T-helper 17 cell (primary cell): ENCODE data around the gene ACSM2A. TPM values are rescaled to one million over a fixed set of nuclear protein-coding genes. Genes with fewer than 3 reads are reported as not detected.
"Not testable (repeated sequence)": the region's sequence is repeated elsewhere in the genome, so short reads cannot be mapped to it uniquely, and the experiment has no call there.

Experiments used
- ATAC-seq: fragments of 150-1000 bp; cut with Tn5 transposase; 2 replicates; pipeline ENCODE4 v1.10.0; 2021; ENCODE audit warnings: mild to moderate bottlenecking, moderate library complexity
- DNase-seq, 3 donors: peaks; one replicate each; pipeline versions ENCODE4 v3.0.0 to v3.0.0-alpha.2; 2020 to 2021
- H3K9me3 ChIP-seq: one replicate; pipeline ENCODE4 v1.7.0; 2013; ENCODE audit warnings: low read length, mild to moderate bottlenecking; ENCODE audit not compliant: control insufficient read depth, poor library complexity, severe bottlenecking
- H3K27ac Mint-ChIP-seq: one replicate; pipeline ENCODE4 v1.8.0; 2022; ENCODE audit warnings: mild to moderate bottlenecking, moderate library complexity, mixed read lengths
- H3K27me3 Mint-ChIP-seq: one replicate; pipeline ENCODE4 v1.8.0; 2022; ENCODE audit warnings: mixed read lengths
- H3K36me3 Mint-ChIP-seq: one replicate; pipeline ENCODE4 v1.8.0; 2022; ENCODE audit warnings: low read depth, mixed read lengths
- H3K4me1 Mint-ChIP-seq: one replicate; pipeline ENCODE4 v1.8.0; 2022; ENCODE audit warnings: mild to moderate bottlenecking, mixed read lengths
- H3K4me3 Mint-ChIP-seq: one replicate; pipeline ENCODE4 v1.8.0; 2022; ENCODE audit warnings: mild to moderate bottlenecking, moderate library complexity, mixed read lengths
- total RNA-seq, 4 donors: library from RNA in 2 of 4; stranded (reverse) in 2 of 4; gene quantifications; one replicate each; pipeline ENCODE4 v1.2.3 and lab custom pipeline; 2022 to 2026

ACSM2A gene
- total RNA-seq, 2 donors from 2014 or later: not detected

- H3K27ac Mint-ChIP-seq, H3K36me3 Mint-ChIP-seq, H3K4me1 Mint-ChIP-seq, DNase-seq, H3K4me3 Mint-ChIP-seq, H3K27me3 Mint-ChIP-seq, H3K9me3 ChIP-seq, ATAC-seq: not testable (repeated sequence)
These were observed 20.8 kb upstream of the ACSM2A start for GRCh38 chr16:20430480-20430879.

GRCh38 chr16:20430948-20431347, 20.4 kb upstream of the ACSM2A start:
- Mint-ChIP-seq H3K36me3 (no peaks in the 10 kb centered on the region), H3K27ac (no peak overlapping the region), H3K4me3 (no peak overlapping the region), H3K4me1 (no peaks in the 10 kb centered on the region), H3K27me3 (no peaks in the 10 kb centered on the region)
- H3K9me3 ChIP-seq: no peaks in the 10 kb centered on the region
- ATAC-seq (no peak), DNase-seq (no peak)

- not testable (repeated sequence) for DNase-seq, H3K4me3 Mint-ChIP-seq, H3K27me3 Mint-ChIP-seq, ATAC-seq, H3K27ac Mint-ChIP-seq, H3K9me3 ChIP-seq, H3K36me3 Mint-ChIP-seq, H3K4me1 Mint-ChIP-seq
These were observed 12.4 kb upstream of the ACSM2A start for GRCh38 chr16:20438950-20439349.

- H3K27ac Mint-ChIP-seq, ATAC-seq: not testable (repeated sequence)
These were observed 11.5 kb upstream of the ACSM2A start for GRCh38 chr16:20439820-20440231.

GRCh38 chr16:20440731-20441130, 10.6 kb upstream of the ACSM2A start:
- not testable (repeated sequence) for H3K36me3 Mint-ChIP-seq, H3K4me1 Mint-ChIP-seq, DNase-seq, H3K4me3 Mint-ChIP-seq, H3K27me3 Mint-ChIP-seq, ATAC-seq, H3K9me3 ChIP-seq, H3K27ac Mint-ChIP-seq

More at GRCh38 chr16:20439820-20440231, 11.5 kb upstream of the ACSM2A start:
- H3K9me3 ChIP-seq, DNase-seq, H3K36me3 Mint-ChIP-seq, H3K4me3 Mint-ChIP-seq, H3K4me1 Mint-ChIP-seq, H3K27me3 Mint-ChIP-seq: not testable (repeated sequence)

- no peak overlapping the region for H3K27ac Mint-ChIP-seq
- peaks cover 6% of the 10 kb centered on the region for H3K27me3 Mint-ChIP-seq
- H3K4me3 Mint-ChIP-seq: no peak overlapping the region
- no peaks in the 10 kb centered on the region for H3K4me1 Mint-ChIP-seq
- DNase-seq (no peak), ATAC-seq (no peak)
- no peaks in the 10 kb centered on the region for H3K9me3 ChIP-seq
- H3K36me3 Mint-ChIP-seq: no peaks in the 10 kb centered on the region
These were observed 10.1 kb upstream of the ACSM2A start for GRCh38 chr16:20441191-20441590.

GRCh38 chr16:20441859-20442258, 9.5 kb upstream of the ACSM2A start:
- not testable (repeated sequence) for H3K36me3 Mint-ChIP-seq, H3K4me3 Mint-ChIP-seq, H3K4me1 Mint-ChIP-seq, H3K27me3 Mint-ChIP-seq, H3K27ac Mint-ChIP-seq, DNase-seq, H3K9me3 ChIP-seq, ATAC-seq

GRCh38 chr16:20446652-20447393, 4.5 kb upstream of the ACSM2A start:
- not testable (repeated sequence) for H3K27me3 Mint-ChIP-seq, H3K9me3 ChIP-seq, DNase-seq, H3K4me3 Mint-ChIP-seq, ATAC-seq, H3K27ac Mint-ChIP-seq, H3K36me3 Mint-ChIP-seq, H3K4me1 Mint-ChIP-seq

GRCh38 chr16:20453633-20454032, 2.3 kb downstream of the ACSM2A start:
- H3K4me3 Mint-ChIP-seq, DNase-seq, H3K27me3 Mint-ChIP-seq, H3K36me3 Mint-ChIP-seq, H3K9me3 ChIP-seq, H3K27ac Mint-ChIP-seq, ATAC-seq, H3K4me1 Mint-ChIP-seq: not testable (repeated sequence)

- ATAC-seq, H3K27me3 Mint-ChIP-seq: not testable (repeated sequence)
These were observed 7.9 kb downstream of the ACSM2A start for GRCh38 chr16:20459227-20459626.

GRCh38 chr16:20460313-20460712, 9.0 kb downstream of the ACSM2A start:
- H3K36me3 Mint-ChIP-seq, H3K27me3 Mint-ChIP-seq, H3K4me1 Mint-ChIP-seq, H3K27ac Mint-ChIP-seq, H3K9me3 ChIP-seq, DNase-seq, ATAC-seq, H3K4me3 Mint-ChIP-seq: not testable (repeated sequence)

More at GRCh38 chr16:20459227-20459626, 7.9 kb downstream of the ACSM2A start:
- not testable (repeated sequence) for H3K9me3 ChIP-seq, DNase-seq, H3K4me1 Mint-ChIP-seq, H3K4me3 Mint-ChIP-seq, H3K27ac Mint-ChIP-seq, H3K36me3 Mint-ChIP-seq

- ATAC-seq, H3K27ac Mint-ChIP-seq: not testable (repeated sequence)
These were observed 17.6 kb downstream of the ACSM2A start for GRCh38 chr16:20468954-20469353.

GRCh38 chr16:20469930-20470329, 18.6 kb downstream of the ACSM2A start:
- DNase-seq, H3K9me3 ChIP-seq, ATAC-seq, H3K27me3 Mint-ChIP-seq, H3K27ac Mint-ChIP-seq, H3K4me1 Mint-ChIP-seq, H3K4me3 Mint-ChIP-seq, H3K36me3 Mint-ChIP-seq: not testable (repeated sequence)

More at GRCh38 chr16:20468954-20469353, 17.6 kb downstream of the ACSM2A start:
- not testable (repeated sequence) for H3K4me3 Mint-ChIP-seq, H3K9me3 ChIP-seq, H3K27me3 Mint-ChIP-seq, H3K36me3 Mint-ChIP-seq, DNase-seq, H3K4me1 Mint-ChIP-seq

- H3K9me3 ChIP-seq, H3K4me1 Mint-ChIP-seq, DNase-seq, H3K27ac Mint-ChIP-seq, H3K27me3 Mint-ChIP-seq, H3K4me3 Mint-ChIP-seq, H3K36me3 Mint-ChIP-seq, ATAC-seq: not testable (repeated sequence)
These were observed 19.4 kb downstream of the ACSM2A start for GRCh38 chr16:20470732-20471131.
